Keratinocyte (primary cell): ENCODE results near the gene PWWP2B.

Experiments
- CTCF ChIP-seq, 3 experiments: IDR thresholded peaks in 1 of 3; conservative IDR thresholded peaks in 1 of 3; optimal IDR thresholded peaks in 1 of 3; 2 replicates in 2 of 3; 3 replicates in 1 of 3; pipeline versions ENCODE3 to v1.5.1; 2011; ENCODE audit warnings: low read length in 3 of 3, mild to moderate bottlenecking in 3 of 3, moderate library complexity in 2 of 3, control low read depth in 1 of 3, inconsistent platforms in 1 of 3; ENCODE audit not compliant: insufficient read depth in 2 of 3; ENCODE audit errors: extremely low read depth in 1 of 3
- EZH2 ChIP-seq: IDR thresholded peaks from one replicate; pipeline ENCODE4 v1.6.1; 2012; ENCODE audit warnings: inconsistent platforms, mild to moderate bottlenecking, low read length, moderate library complexity

GRCh38 chr10:132372516-132373095 is 24.4 kb upstream of the PWWP2B start:
- TF ChIP-seq CTCF (optimal IDR thresholded peaks at IDR 0.05 in 1 of 3, IDR thresholded peaks at IDR 0.05 in 1 of 3, conservative IDR thresholded peaks at IDR 0.05 in 1 of 3; ENCODE audit: extremely low read depth in 1 of 3, insufficient read depth in 2 of 3, low read length in 3 of 3): no peak
- no peak for TF ChIP-seq EZH2
